HG03066 (cell line): ENCODE data around the gene ADAM15.

ENCODE experiments used
- ATAC-seq: cut with Tn5 transposase; IDR thresholded peaks from one replicate; pipeline ENCODE4 v1.9.1; 2021; ENCODE audit warnings: low read depth; ENCODE audit not compliant: unreplicated experiment

The ADAM15 gene

GRCh38 chr1:155110381-155110780, 59.3 kb downstream of the ADAM15 start:
- ATAC-seq = no peak

DNA sequence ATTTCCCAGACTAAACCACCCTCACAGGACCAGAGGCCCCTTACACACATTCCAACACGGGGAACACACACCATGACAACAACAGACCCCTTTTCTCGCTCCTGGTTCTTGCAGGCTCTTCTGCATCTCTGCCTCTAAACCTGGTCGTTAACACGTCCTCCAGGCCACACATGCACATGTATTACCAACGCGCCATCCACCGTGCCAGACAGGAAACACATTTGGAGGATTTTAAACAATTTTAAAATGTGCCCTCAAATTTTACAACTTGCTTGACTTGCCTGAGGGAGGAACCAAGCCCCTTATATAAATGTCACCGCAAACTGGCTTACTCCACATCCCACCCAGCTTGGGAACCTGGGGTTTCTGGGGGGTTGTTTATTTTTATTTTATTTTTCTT, 59.7 kb downstream of the ADAM15 start:
- ATAC-seq = no peak
